ENCODE results near the gene TUBA1B.

Gene TUBA1B

DNA sequence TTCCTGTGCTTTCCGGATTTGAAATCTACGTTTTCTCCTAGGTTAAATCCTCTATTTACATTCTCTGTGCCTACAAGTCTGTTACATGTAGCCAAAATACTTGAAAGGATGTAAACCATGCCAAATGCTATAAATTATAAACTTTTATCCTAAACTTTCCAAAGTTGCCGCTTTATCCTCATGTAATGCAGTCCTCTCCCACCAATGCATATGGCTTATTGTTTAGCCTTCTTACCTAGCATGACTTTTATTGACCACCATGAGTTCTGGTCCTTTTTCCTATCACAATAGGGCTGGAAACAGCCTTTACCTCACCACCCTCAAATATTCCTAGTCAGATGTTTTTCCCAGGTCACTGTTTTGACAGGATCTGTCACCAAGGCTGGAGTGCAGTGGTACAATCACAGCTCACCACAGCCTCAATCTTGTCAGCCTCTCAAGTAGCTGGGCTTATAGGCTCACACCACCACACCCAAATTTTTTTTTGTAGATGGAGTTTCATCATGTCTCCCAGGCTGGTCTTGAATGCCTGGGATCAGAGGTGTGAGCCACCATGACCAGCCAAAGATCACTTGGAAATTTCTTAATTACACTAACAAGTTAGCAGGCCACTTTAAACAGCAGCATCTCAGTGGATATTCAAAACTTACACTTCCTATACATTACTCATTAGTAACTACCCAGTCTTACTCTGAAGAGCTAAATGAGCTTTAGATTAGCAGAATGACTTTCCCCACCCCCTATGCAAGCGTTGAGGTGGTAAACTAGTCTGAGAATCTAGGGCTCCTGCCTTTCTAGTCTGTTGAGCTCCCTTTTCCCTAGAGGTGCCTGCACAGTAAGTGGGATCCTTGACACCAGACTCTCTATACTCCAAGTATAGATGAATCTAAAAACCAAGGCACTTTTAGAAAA is 4.1 kb downstream of the TUBA1B start:
- no peak for DNase-seq

DNA sequence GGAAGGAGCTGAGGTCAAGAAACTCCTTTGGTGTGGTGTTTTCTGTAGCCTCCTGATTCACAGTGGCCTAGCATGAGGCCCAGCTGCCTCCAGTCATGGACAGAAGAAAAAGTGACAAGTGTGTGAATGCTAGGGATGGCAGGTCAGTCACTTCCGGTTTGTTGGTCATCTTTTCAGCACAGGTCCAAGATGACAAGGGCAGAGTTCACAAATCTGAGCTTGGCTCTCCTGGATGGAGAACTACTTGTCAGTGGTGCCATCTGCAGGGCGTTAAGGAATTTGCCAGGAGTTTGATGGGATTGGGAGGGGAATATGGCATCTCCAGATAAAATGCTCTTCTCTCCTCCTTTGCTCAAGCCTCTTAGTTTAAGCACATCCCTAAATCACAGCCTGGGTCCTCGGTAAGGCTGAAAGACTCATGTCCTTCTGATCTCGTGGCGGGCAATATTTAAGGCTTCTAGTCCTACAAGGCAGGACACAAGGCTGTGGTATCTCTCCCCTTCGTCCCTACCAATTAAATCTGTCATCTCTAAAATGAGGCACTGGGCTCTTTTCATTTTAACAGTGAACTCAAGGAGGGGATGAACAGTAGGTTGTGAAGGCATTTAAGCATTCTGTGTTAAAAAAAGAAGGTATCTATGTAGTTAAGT is 10.0 kb downstream of the TUBA1B start:
- DNase-seq: peak; percentile 80

DNA sequence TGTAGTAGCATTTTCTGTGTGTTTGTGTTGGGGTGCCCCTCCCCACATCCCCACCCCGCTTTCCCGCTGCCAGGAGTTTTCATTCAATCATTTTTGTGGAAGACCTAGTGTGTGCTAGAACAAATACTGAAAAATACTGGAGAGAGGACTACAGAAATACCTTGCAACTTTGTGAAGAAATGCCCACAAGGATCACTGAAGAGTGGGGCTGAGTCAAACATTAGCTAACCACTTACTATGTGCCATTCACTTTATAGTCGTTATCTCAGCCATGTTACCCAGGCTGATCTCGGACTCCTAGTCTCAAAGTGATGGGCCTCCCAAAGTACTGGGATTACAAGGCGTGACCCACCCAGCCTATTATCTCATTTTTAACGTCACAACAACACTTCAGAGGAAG is 20.0 kb downstream of the TUBA1B start:
- no peak for DNase-seq

DNA sequence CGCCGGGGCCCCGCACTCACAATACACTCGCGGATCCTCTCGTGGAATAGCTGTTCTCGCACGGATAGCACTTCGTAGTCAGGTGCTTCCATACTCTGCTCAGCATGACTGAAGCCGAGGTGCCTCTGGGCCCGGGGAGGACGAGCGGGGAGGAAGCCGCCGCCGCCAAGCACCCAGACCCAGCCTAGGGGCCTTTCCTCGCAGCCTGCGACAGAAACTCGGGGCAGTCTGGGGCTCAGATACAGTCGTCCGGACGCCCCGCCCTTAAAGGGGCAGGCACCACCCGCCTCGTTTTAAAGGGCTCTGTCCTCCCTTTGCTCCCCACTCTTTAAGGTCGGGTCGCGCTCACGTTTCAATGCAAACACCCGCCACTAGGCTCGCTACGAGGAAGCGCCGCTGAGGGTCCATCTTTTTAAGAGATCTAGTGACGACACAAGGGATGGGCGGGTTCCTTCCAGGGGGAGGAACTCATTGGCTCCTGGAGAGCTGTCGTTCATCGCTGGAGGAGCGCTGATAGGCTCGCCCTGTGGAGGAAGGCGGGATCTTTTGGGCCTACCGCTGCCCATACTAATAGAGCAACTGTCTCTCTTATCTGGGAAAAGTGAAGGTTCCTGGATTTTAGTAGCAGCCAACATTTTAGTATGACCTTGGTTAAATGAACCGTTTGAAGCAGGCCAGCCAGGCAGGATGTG is 20.6 kb downstream of the TUBA1B start, which contains the start of gene LMBR1L:
TSS of gene LMBR1L (minus strand) at position 384 of the 692 bp plus-strand sequence. CDS start at position 92, 292 bp downstream.
- DNase-seq: peak; percentile 99

DNA sequence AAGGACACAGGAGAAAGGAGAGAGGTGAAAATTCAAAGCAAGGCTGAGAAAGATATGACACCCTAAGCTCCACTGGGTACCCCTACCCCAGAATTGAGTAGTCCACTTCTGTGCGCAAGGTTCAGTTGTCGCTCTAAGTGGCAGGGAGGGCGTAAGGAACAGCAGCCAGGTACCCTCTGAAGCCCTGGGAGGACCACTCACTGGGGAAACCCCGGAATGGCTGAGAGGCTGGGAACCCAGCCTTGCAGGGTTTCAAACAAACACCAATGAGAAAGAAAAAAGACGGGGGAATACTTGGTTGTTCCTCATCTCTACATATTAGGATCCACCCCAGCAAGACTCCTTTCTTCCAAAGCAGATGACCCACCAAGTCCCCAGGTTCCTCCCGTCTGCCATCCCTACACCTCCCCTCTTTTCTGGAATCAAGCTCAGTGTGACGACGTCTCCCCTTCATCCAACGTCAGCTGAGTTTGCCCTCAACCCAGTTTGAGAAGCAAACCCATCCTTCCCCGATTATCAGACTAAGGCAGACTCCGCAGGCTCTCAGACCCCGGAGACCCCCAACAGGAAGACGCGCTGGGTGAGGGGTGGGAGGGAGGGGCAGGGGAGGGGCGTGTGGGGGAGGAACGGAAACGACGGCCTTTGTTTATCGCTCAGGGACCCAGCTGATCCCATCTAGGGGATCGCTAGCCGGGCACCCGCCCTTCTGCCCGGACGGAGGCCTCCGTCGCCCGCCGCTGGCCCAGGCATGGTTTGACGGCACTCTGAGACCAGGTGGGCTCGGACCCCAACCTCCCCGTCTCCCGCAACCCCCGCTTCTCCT is 21.3 kb downstream of the TUBA1B start:
- DNase-seq: peak; percentile 70

DNA sequence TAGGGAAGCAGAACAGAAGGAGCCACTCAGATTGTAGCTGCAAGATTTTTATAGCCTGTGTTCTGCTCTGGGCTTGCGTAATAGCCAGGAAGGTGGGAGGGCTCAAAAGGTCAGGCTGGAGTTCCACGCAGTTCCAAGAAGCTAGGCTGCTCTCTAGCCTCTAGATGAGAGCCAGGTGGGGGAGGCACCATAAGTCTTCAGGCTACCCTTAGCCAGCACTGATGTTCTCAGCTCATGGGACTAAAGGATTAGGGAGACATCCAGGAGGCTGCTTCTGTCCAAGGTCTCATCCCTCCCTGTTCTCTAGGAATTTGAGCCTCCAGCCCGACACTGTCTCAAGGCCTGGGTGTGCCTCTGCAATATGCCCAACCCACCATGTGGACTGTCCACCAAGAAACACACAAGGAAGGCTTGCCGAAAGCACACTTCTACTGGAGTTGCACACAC is 22.2 kb downstream of the TUBA1B start:
- peak; percentile 65 for DNase-seq

DNA sequence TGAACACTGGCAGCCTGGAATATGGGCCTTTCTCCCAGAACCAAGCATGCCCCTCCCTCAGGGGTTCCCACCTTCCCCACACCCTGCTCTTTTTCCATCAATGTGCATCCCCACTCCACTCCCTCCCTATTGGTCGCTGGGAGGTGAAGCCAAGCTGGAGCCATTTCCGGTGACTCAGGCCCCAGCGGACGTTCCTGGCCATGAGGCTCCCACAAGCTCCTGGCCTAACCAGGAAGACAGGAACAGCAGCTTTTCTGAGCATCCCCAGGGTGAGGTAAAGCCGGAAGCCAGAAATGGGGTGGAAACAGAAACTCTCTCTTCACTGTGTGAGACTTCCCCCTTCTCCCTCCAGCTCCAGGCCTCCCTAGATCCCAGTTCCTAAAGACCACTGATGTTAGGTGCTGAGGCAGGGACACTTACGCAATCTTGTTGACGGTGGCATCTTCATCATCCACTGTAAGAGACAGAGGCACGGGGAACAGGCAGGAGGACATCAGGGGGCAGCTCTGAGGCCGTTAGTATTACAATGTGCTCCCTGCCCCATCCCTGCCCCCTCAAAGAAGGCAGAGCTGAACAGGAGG is 25.6 kb downstream of the TUBA1B start:
- peak; percentile 79 for DNase-seq

DNA sequence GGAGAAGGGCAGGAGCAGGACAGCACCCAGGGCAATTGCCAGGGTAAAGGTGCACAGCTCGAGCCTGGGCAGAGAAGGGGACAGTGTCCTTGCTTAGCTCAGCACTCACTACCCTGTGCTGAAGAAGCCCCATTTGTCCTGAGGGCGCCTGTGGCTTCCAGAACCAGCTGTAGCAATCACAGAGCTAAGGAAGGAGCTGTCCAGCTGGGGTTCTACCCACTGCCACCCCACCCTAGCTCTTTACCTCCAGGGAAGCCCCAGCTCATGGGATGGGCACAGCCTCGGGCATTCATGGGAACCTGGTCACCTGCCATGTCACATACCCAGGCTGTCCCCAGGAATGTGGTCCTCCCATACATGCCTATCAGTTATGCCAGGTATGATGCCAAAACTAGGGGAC is 26.4 kb downstream of the TUBA1B start:
- no peak for DNase-seq

DNA sequence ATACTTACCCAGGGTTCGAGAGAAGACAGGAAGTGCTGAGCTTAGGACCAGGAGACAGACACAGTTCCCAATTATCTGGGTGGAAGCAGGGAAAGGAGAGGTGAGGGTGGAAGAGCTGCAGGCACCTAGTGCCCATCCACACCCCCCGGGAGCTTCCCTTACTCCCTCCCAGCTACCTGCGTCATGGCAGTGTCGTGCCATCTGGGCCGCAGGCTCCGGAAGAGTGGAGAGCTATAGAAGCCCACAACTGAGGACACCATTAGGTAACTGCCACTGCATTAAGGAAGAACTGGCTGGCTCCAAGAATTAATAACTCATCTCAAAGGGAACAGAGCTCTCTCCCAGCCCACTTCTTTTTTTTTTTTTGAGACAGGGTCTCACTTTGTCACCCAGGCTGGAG is 30.8 kb downstream of the TUBA1B start:
- no peak for DNase-seq

DNA sequence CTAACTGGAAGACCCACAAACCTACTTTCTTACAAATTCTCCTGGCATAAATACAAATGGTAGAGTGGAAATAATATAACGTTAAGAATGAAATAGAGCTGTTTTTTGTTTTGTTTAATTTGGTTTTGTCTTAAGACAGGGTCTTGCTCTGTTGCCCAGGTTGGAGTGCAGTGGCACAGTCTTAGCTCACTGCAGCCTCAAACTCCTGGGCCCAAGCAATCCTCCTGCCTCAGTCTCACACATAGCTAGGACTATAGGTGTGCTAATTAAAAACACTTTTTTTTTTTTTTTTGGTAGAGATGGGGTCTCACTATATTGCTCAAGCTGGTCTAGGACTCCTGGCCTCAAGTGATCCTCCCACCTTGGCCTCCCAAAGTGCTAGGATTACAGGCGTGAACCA is 32.5 kb downstream of the TUBA1B start:
- no peak for DNase-seq

DNA sequence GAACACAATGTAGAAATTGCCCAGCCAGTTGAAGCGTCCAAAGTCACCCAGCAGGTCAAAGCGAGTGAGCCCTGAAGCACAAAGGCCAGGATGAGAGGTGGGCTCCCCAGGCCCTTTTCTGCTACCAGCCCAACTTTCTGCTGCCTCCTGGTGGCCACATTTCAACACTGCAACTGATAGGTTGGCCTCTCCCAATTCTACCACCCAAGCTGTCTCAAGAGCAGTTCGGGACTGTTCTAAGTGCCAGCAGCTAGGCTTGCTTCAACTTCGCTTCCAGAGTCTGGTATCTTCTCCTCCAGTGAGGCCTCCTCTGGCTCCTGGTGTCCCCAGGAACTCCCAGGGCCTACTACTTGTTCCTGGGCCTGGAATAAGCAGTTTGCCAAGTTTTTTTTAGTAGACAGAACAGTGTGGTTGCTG is 33.2 kb downstream of the TUBA1B start:
- DNase-seq: peak; percentile 90

DNA sequence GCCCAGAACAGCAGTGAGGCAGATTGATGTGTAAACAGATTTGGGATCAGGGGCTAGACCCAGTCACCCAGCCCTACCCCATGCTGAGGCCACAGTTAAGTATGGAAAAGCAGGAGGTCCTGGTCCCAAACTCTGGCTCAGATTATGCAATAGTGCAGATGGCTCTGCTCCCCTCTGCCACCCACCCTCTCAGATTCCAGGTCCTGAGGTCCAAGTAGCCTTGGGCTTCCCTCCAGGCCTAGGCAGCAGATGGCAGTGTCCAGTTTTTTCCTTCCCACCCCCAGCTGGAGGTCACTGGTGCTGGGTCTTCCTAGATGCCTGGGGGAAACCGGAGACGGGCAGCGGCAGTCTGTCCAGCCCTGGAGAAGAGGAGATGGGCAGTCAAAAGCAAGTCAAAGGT is 33.8 kb downstream of the TUBA1B start:
- no peak for DNase-seq

DNA sequence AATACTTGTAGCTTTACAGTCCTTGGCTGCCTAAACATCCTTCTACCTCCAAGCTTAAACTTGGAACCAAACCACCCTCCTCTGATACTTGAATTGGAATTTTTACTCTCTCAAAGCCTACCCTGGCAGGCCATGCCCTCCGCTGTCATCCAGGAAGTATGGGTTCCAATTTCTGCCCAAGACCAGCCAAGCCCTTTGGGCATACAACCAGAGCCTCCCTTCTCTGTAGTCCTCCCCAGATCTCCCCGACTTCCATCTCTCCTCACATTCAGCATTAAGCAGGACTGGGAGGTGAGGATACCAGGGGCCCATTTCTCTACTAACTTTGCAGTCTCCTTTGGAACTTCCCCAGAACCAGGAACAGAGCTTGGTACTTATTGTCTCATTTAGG is 36.2 kb downstream of the TUBA1B start:
- no peak for DNase-seq

DNA sequence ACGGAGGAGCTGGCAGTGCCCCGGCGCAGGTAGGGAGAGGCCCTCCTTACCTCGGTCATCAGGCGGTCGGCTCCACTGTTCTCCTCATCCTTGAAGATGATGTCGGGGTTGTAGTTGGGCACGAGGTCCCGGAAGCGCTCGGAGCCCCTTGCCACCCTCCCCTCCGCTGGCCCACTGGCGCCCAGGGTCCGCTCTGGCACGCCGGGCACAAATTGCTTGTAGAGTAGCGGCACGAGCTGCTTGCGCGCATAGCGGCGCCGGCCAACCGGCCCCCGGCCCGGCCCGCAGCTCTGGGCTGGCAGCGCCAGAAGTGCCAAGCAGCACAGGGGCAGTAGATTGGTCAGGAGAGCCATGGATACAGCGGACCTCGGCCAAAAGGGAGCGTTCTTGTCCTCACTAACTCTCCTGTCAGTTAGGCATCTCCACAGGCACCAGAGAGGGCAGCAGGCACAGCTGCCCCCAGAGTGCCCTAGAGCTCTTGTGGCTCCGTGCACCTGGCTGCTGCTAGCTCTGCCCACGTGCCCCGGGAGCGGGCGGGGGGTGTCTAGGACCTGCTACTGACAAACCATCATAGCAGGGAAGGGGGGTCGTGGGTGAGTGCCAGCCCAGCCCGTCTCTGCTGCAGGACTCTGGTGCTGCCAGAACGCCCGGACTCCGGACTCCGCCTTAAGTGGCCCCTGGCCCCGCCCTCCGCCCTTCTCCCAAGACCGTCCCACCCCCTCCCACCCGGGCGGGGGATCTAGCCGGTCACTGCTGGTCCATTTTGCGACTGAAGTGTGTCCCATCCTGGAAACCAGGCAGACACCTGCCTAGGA is 36.8 kb downstream of the TUBA1B start, which contains the start of gene DHH:
TSS of gene DHH (minus strand) at position 642 of the 815 bp plus-strand sequence. CDS start at position 353, 289 bp downstream.
- DNase-seq: peak; percentile 80

DNA sequence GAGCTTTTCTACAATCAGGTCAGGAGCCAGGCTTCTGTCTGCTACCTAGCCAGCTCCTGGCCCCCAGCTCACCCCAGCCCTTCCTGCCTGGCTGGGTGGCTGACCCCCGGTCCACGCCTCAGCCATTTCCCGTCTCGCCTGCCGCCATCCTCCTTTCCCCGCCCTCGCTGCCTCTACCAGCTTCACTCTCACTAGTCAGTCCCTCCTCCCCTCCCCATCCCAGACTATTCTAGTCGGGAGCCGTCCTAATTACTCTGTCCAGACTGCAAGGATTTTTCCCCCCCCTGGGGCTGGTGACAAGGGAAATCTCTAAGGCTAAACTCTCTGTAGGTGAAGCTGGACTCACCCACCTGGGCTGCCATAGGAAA is 37.4 kb downstream of the TUBA1B start:
- DNase-seq: peak; percentile 79

DNA sequence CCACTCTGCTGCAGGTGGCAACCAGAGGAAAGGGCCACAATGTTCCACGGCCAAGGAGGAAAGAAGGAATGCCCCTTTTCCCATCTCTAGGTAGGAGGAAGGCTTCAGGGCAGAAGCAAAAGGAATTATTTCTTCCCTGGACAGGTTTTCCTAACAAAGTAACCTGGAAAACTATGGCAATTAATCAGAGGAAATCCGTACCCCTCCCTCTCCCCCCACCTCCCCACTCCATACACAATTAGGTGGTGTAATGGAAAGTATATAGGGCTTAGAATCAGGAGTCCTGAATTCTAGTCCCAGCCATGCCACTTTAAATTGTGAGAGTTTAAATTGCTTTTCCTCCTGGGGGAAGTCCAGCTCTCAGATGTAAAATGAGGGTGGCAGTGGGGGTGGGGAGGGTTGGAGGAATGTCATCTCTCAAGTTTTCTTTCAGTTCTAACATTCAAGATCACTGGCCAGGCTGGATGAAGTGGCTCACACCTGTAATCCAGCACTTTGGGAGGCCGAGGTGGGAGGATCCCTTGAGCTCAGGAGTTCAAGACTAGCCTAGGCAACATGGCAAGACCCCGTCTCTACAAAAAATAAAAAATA is 38.3 kb downstream of the TUBA1B start:
- no peak for DNase-seq

DNA sequence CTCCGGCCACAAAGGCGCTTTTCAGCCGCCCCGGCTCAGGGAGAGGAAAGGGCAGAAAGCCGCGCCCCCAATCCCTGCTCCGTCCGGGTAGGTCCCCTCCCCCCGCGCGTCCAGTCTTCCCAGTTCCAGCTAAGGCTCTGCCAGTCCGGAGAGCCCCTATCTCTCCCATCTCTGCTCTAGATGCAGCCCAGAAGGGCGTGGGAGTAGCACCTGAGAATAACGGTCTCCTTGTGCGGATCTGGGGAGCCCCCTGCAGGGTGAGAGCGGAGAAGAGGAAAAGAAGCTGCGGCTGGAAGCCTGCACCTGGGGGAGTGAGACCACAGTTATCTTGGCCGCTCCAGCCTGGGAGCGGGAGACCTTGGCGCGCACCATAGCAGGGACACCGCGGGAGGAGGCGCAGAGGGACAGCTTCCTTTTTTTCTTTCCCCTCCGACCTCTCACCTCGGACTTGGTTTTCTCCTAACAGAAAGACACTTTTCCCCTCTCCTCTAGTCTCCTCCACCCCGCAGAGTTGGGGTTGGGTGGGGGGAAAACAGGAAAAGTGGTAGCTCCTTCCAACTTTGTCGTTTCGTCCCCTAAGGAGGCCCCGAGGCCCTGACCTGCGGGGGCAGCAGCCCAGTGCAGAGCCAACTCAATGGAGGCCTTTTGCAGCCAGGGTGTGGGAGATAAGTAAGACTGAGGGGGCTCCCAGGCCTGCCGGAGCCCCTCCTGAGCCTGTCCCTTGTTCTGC is 38.9 kb downstream of the TUBA1B start:
- DNase-seq: peak; percentile 94

DNA sequence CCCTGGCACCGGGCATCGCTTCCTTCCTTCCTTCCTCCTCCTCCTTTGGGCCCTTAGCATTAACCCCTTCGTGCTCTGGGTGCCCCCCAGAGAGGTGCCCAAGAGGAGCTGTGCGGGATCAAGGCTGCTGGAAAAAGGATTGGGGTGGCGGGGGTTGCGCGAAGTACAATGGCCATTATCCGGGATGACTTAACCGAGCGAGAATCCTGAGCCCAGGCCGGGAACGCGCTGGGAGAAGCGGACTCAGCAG is 39.4 kb downstream of the TUBA1B start:
- no peak for DNase-seq

DNA sequence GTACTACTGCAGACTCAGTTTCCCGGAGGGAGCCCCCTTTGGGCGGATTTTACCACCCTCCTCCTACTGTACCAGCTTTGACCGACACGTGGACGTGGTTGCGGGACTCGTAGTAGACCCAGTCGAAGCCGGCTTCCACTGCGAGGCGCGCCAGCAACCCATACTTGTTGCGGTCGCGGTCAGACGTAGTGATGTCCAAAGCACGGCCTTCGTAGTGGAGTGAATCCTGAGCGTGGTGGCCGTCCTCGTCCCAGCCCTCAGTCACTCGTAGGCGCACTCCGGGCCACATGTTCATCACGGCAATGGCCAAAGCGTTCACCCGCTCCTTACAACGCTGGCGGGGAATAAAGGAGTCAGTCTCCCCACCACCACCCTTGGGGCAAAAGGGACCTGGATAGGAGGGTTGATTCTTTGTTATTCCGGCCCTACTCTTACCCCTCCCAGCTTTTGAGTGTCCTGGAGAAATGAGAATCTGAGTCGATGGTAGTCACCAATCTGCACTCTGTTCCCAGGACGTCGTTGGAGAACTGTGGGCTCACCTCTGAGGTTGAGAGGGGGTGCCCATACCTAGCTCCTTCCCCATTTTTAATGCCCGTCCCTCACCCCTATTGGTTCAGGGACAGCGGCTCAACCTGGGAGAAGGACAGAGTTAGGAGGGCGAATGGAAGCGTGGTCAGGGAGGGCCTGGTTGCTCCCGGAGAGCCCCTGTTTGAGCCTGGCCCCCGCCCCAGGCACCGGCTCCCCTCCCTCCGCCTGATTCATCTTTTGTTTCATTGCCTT is 39.9 kb downstream of the TUBA1B start:
- DNase-seq: no peak
